IMR-90 (cell line): ENCODE results near the gene ETF1. TPM values are rescaled to one million over a fixed set of nuclear protein-coding genes. Genes with fewer than 3 reads are reported as not detected.

ENCODE experiments used
- ATAC-seq: fragments of 200-7000 bp; cut with Tn5 transposase; 2 replicates; pipeline ENCODE4 v1.9.1; 2020; ENCODE audit warnings: low read depth, mild to moderate bottlenecking, moderate library complexity
- BruUV-seq: library from RNA; stranded (reverse); fragments of 400-500 nt; replicated peaks from 2 replicates; lab custom pipeline; 2021; lab: Mats Ljungman, UMichigan
- CTCF ChIA-PET: fragments of 300-600 bp; formaldehyde crosslinking; extraction: SDS; loops from one replicate; lab custom pipeline; 2021; ENCODE audit warnings: antibody characterized with exemption; lab: Yijun Ruan, JAX
- POLR2A ChIA-PET: fragments of 300-600 bp; sonication (Branson Sonifier 250); formaldehyde crosslinking; loops from one replicate; lab custom pipeline; 2022; ENCODE audit warnings: antibody characterized with exemption; ENCODE audit not compliant: unreplicated experiment; lab: Charles Lee
- DNase-seq: peaks from one replicate; pipeline ENCODE4 v3.0.0; 2013
- H2AFZ ChIP-seq: replicated peaks from 2 replicates; pipeline ENCODE3; 2013; ENCODE audit warnings: low read length, mild to moderate bottlenecking; ENCODE audit not compliant: poor library complexity
- H2AK5ac ChIP-seq: 2 replicates; pipeline ENCODE4 v1.6.1; 2013; ENCODE audit warnings: low read depth, low read length, inconsistent platforms
- H2AK9ac ChIP-seq: replicated peaks from 2 replicates; pipeline ENCODE3; 2013; ENCODE audit warnings: mild to moderate bottlenecking, low read depth, low read length, moderate library complexity; ENCODE audit not compliant: poor library complexity
- H2BK120ac ChIP-seq: 2 replicates; pipeline ENCODE4 v1.6.1; 2013; ENCODE audit warnings: low read depth, low read length, inconsistent platforms
- H2BK15ac ChIP-seq: 3 replicates; pipeline ENCODE4 v1.6.1; 2013; ENCODE audit warnings: low read depth, low read length, inconsistent platforms
- H2BK20ac ChIP-seq: 2 replicates; pipeline ENCODE4 v1.6.1; 2013; ENCODE audit warnings: low read depth, mild to moderate bottlenecking, inconsistent platforms, low read length, moderate library complexity
- H2BK5ac ChIP-seq: 2 replicates; pipeline ENCODE4 v1.6.1; 2013; ENCODE audit warnings: mild to moderate bottlenecking, low read depth, low read length, inconsistent platforms; ENCODE audit not compliant: poor library complexity, severe bottlenecking
- H3K14ac ChIP-seq: replicated peaks from 2 replicates; pipeline ENCODE4 v1.6.1; 2013; ENCODE audit warnings: low read depth, low read length, inconsistent platforms
- H3K18ac ChIP-seq: 2 replicates; pipeline ENCODE4 v1.6.1; 2013; ENCODE audit warnings: low read depth, low read length, control low read depth
- H3K23ac ChIP-seq: 2 replicates; pipeline ENCODE4 v1.6.1; 2013; ENCODE audit warnings: low read depth, low read length, inconsistent platforms
- H3K27ac ChIP-seq: 2 replicates; pipeline ENCODE4 v1.5.1; 2013; ENCODE audit warnings: mild to moderate bottlenecking, control low read depth, low read length; ENCODE audit not compliant: insufficient read depth
- H3K27me3 ChIP-seq: 2 replicates; pipeline ENCODE4 v1.6.1; 2013; ENCODE audit warnings: low read length; ENCODE audit not compliant: control insufficient read depth, insufficient read depth
- H3K36me3 ChIP-seq: 2 replicates; pipeline ENCODE4 v1.6.1; 2013; ENCODE audit warnings: low read length, mixed read lengths; ENCODE audit not compliant: control insufficient read depth, insufficient read depth
- H3K4ac ChIP-seq: 2 replicates; pipeline ENCODE4 v1.6.1; 2013; ENCODE audit warnings: low read depth, low read length, inconsistent platforms
- H3K4me1 ChIP-seq: 2 replicates; pipeline ENCODE4 v1.6.1; 2013; ENCODE audit warnings: low read length, mixed read lengths; ENCODE audit not compliant: control insufficient read depth, insufficient read depth
- H3K4me2 ChIP-seq: 2 replicates; pipeline ENCODE4 v1.6.1; 2013; ENCODE audit warnings: low read depth, mild to moderate bottlenecking, control low read depth, low read length, moderate library complexity
- H3K4me3 ChIP-seq: 2 replicates; pipeline ENCODE4 v1.5.1; 2013; ENCODE audit warnings: low read depth, mild to moderate bottlenecking, control low read depth, low read length, moderate library complexity; ENCODE audit not compliant: insufficient read depth
- H3K56ac ChIP-seq: 2 replicates; pipeline ENCODE4 v1.6.1; 2013; ENCODE audit warnings: low read length, inconsistent platforms; ENCODE audit not compliant: insufficient read depth; ENCODE audit errors: extremely low read depth
- H3K79me1 ChIP-seq, 2 experiments: 2 replicates each; pipeline ENCODE4 v1.6.1; 2013; ENCODE audit warnings: low read length in 2 of 2, inconsistent platforms in 1 of 2, low read depth in 1 of 2
- H3K9ac ChIP-seq: 2 replicates; pipeline ENCODE4 v1.6.1; 2013; ENCODE audit warnings: low read depth, low read length, control low read depth
- H3K9me1 ChIP-seq: 2 replicates; pipeline ENCODE4 v1.6.1; 2013; ENCODE audit warnings: low read length, inconsistent platforms; ENCODE audit not compliant: insufficient read depth
- H3K9me3 ChIP-seq: 2 replicates; pipeline ENCODE4 v1.6.1; 2013; ENCODE audit warnings: low read length; ENCODE audit not compliant: control insufficient read depth, insufficient read depth
- H4K20me1 ChIP-seq: 2 replicates; pipeline ENCODE4 v1.6.1; 2013; ENCODE audit warnings: low read length, inconsistent platforms; ENCODE audit not compliant: insufficient read depth
- H4K5ac ChIP-seq: 2 replicates; pipeline ENCODE4 v1.6.1; 2013; ENCODE audit warnings: mild to moderate bottlenecking, low read depth, low read length, control low read depth
- H4K8ac ChIP-seq, 2 experiments: 2 replicates each; pipeline ENCODE4 v1.6.1; 2013; ENCODE audit warnings: low read depth in 2 of 2, low read length in 2 of 2, control low read depth in 1 of 2, inconsistent platforms in 1 of 2
- H4K91ac ChIP-seq: 2 replicates; pipeline ENCODE4 v1.6.1; 2013; ENCODE audit warnings: low read depth, low read length, inconsistent platforms; ENCODE audit not compliant: insufficient read depth
- CEBPB ChIP-seq: IDR thresholded peaks from 2 replicates; pipeline ENCODE4 v1.6.1; 2012; ENCODE audit warnings: low read depth, low read length, improper control_type of control experiment
- FOS ChIP-seq: fragments of 150-350 bp; IDR thresholded peaks from 2 replicates; pipeline ENCODE4 v1.6.1; 2016; ENCODE audit warnings: low read depth, low read length
- MAFK ChIP-seq: IDR thresholded peaks from 2 replicates; pipeline ENCODE4 v1.6.1; 2012; ENCODE audit warnings: low read depth, low read length, improper control_type of control experiment
- NFE2L2 ChIP-seq: fragments of 150-350 bp; IDR thresholded peaks from 2 replicates; pipeline ENCODE4 v1.6.1; 2016; ENCODE audit warnings: low read depth, mild to moderate bottlenecking, low read length
- RCOR1 ChIP-seq: IDR thresholded peaks from 2 replicates; pipeline ENCODE4 v1.6.1; 2012; ENCODE audit warnings: mild to moderate bottlenecking, low read length, improper control_type of control experiment; ENCODE audit not compliant: insufficient replicate concordance
- WGBS, 2 experiments: methylation state at CpG; one replicate each; pipeline versions ENCODE4 v1.1.5 to v1.1.7; 2013; ENCODE audit warnings: missing lambda C conversion rate in 2 of 2; ENCODE audit not compliant: insufficient read length in 1 of 2; ENCODE audit errors: extremely low coverage in 2 of 2; 5-methylcytosine and 5-hydroxymethylcytosine counted together
- dilution Hi-C: fragments of 300-500 bp; cut with HindIII; formaldehyde crosslinking; loops from one replicate; pipeline ENCODE4 v1.14.3; 2018; ENCODE audit warnings: low sequenced_read_pairs; ENCODE audit not compliant: unreplicated experiment
- in situ Hi-C: fragments of 300-500 bp; cut with MboI; formaldehyde crosslinking; loops from 3 replicates; pipeline ENCODE4 v1.14.3; 2019; ENCODE audit warnings: low sequenced_read_pairs, inconsistent platforms, mixed read lengths
- intact Hi-C: fragments of 100-400 bp; cut with micrococcal nuclease; formaldehyde crosslinking; loops from 2 replicates; pipeline ENCODE4 v1.10.0; 2022
- polyA plus RNA-seq, 3 experiments: library from polyadenylated mRNA; depleted of rRNA; stranded (reverse); fragments of >200 nt; gene quantifications; 2 replicates each; pipeline ENCODE4 v1.2.3, GENCODE V29; 2012; ENCODE audit warnings: low replicate concordance in 1 of 3
- total RNA-seq: library from RNA; depleted of rRNA; stranded (reverse); fragments of >200 nt; gene quantifications from 2 replicates; pipeline ENCODE4 v1.2.3, GENCODE V29; 2012
- TF ChIP-seq, protein P1 (sequence below): fragments of 150-350 bp; IDR thresholded peaks from 2 replicates; pipeline ENCODE4 v1.6.1; 2016; ENCODE audit warnings: low read depth, mild to moderate bottlenecking, low read length, moderate library complexity, borderline replicate concordance

The ETF1 gene
- total and polyA plus RNA-seq, 2 of the 4 experiments (the other 2 are of a cell fraction), result 53.2 to 126 TPM

DNA sequence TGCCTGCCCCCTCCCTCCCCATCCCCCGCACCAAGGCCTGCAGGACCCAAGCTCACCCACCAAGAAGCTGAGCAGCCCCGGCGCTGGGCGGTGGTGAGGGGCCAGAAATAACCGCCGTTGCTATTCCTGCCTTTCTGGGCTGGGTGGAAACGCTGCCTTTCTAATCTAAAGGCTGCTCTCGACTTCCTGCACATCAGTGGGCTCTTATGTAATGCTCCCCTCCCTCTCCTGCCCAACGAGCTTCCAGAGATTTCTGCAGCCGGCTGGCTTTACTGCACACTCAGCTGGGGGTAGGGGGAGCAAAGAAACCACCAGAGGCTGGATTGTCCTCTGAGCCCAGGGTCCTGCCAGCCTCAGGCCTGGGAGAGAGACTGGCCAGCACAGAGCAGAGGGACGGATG is 84.7 kb downstream of the ETF1 start:
- no peaks in the 10 kb centered on the region for H4K20me1 ChIP-seq
- intact Hi-C loops, result no loop called here
- no peak overlapping the region for H3K18ac ChIP-seq
- no peak overlapping the region for H4K5ac ChIP-seq
- H3K56ac ChIP-seq, result no peak overlapping the region
- no peak overlapping the region for H2AK5ac ChIP-seq
- dilution Hi-C loops, result no loop called here
- ATAC-seq (no peak), DNase-seq (no peak)
- H3K4me1 ChIP-seq, result peaks cover 1% of the 10 kb centered on the region; the same call in 1 of the 2 replicates
- TF ChIP-seq, protein P1, sequence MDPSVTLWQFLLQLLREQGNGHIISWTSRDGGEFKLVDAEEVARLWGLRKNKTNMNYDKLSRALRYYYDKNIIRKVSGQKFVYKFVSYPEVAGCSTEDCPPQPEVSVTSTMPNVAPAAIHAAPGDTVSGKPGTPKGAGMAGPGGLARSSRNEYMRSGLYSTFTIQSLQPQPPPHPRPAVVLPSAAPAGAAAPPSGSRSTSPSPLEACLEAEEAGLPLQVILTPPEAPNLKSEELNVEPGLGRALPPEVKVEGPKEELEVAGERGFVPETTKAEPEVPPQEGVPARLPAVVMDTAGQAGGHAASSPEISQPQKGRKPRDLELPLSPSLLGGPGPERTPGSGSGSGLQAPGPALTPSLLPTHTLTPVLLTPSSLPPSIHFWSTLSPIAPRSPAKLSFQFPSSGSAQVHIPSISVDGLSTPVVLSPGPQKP, result no peak
- TF ChIP-seq RCOR1 (no peak), MAFK (no peak), FOS (no peak), NFE2L2 (no peak), CEBPB (no peak)
- no peak overlapping the region for H2AFZ ChIP-seq
- no peak overlapping the region for H3K23ac ChIP-seq
- no peak overlapping the region for H2BK20ac ChIP-seq
- no peak overlapping the region for H3K27ac ChIP-seq
- H3K79me1 ChIP-seq, result peaks cover 2 to 3% of the 10 kb centered on the region in 2 experiments; a peak in 2 of 4 replicates
- H2BK5ac ChIP-seq, result no peak overlapping the region
- no peak overlapping the region for H2BK120ac ChIP-seq
- H3K4ac ChIP-seq, result no peak overlapping the region
- POLR2A ChIA-PET, result no interaction called here
- H3K4me2 ChIP-seq, result no peak overlapping the region
- no peak overlapping the region for H4K8ac ChIP-seq
- H4K91ac ChIP-seq, result no peak overlapping the region
- no peak overlapping the region for H3K14ac ChIP-seq
- H3K27me3 ChIP-seq, result peaks cover 13% of the 10 kb centered on the region
- WGBS, 2 experiments, result no CpG with 5 or more reads among the region's 11 CpGs
- no peak overlapping the region for H2AK9ac ChIP-seq
- H2BK15ac ChIP-seq, result no peak overlapping the region
- CTCF ChIA-PET, result no interaction called here
- H3K36me3 ChIP-seq, result no peaks in the 10 kb centered on the region
- H3K4me3 ChIP-seq, result no peak overlapping the region
- H3K9ac ChIP-seq, result no peak overlapping the region
- peaks cover 3% of the 10 kb centered on the region; the same call in 1 of the 2 replicates for H3K9me1 ChIP-seq
- in situ Hi-C loops, result no loop called here
- BruUV-seq, result no TSS peak
- no peaks in the 10 kb centered on the region for H3K9me3 ChIP-seq
